Endothelial cell of umbilical vein (primary cell): ENCODE measurements around the gene TRMT44. TPM values are rescaled to one million over a fixed set of nuclear protein-coding genes. Genes with fewer than 3 reads are reported as not detected.

ENCODE experiments used
- BruUV-seq: library from RNA; stranded (reverse); fragments of 400-500 nt; replicated peaks from 2 replicates; lab custom pipeline; 2021; lab: Mats Ljungman, UMichigan
- CTCF ChIA-PET: fragments of 300-600, 350-600 bp; sonication (Branson Sonifier 250); formaldehyde crosslinking; loops from one replicate; lab custom pipeline; 2021; ENCODE audit warnings: antibody characterized with exemption, inconsistent platforms; lab: Charles Lee
- POLR2A ChIA-PET: fragments of 300-600, 350-600 bp; sonication (Branson Sonifier 250); formaldehyde crosslinking; loops from one replicate; lab custom pipeline; 2021; ENCODE audit warnings: antibody characterized with exemption, inconsistent platforms; lab: Charles Lee
- DNase-seq: peaks from one replicate; pipeline ENCODE4 v3.0.0-alpha.2; 2011; ENCODE audit warnings: low read depth, low spot score
- FAIRE-seq: peaks from 2 replicates; lab custom pipeline; 2011; peaks lifted over from hg19 to GRCh38; lab: Jason Lieb, UNC
- H2AFZ ChIP-seq: 2 replicates; pipeline ENCODE4 v1.6.0; 2012; ENCODE audit warnings: low read depth, low read length, control low read depth, inconsistent platforms
- H3K27ac ChIP-seq: 2 replicates; pipeline ENCODE4 v1.5.1; 2011; ENCODE audit warnings: low read depth, mild to moderate bottlenecking, control low read depth, low read length, moderate library complexity; ENCODE audit not compliant: insufficient read depth
- H3K27me3 ChIP-seq, 2 experiments: 2 replicates each; pipeline versions ENCODE4 v1.6.0 to v1.6.1; 2011; ENCODE audit warnings: low read length in 2 of 2, mixed read lengths in 1 of 2; ENCODE audit not compliant: control insufficient read depth in 2 of 2, insufficient read depth in 2 of 2
- H3K36me3 ChIP-seq, 2 experiments: 2 replicates in 1 of 2; 3 replicates in 1 of 2; pipeline ENCODE4 v1.5.1; 2011; ENCODE audit warnings: low read length in 2 of 2, mild to moderate bottlenecking in 1 of 2, moderate library complexity in 1 of 2; ENCODE audit not compliant: control insufficient read depth in 2 of 2, insufficient read depth in 2 of 2; ENCODE audit errors: extremely low read depth in 1 of 2
- H3K4me1 ChIP-seq: 3 replicates; pipeline ENCODE4 v1.5.1; 2011; ENCODE audit warnings: mild to moderate bottlenecking, low read length; ENCODE audit not compliant: control insufficient read depth, insufficient read depth; ENCODE audit errors: extremely low read depth
- H3K4me2 ChIP-seq: 2 replicates; pipeline ENCODE4 v1.6.1; 2011; ENCODE audit warnings: low read length, control low read depth, mixed read lengths; ENCODE audit not compliant: insufficient read depth
- H3K4me3 ChIP-seq, 3 experiments: fragments of 200-600 bp in 1 of 3; sonication (generic), shearing (Covaris generic) in 1 of 3; replicated peaks in 1 of 3; 2 replicates each; pipeline ENCODE4 v1.5.1; 2011 to 2016; ENCODE audit warnings: control low read depth in 3 of 3, low read length in 3 of 3, mild to moderate bottlenecking in 2 of 3, inconsistent platforms in 1 of 3, low read depth in 1 of 3, moderate library complexity in 1 of 3; ENCODE audit not compliant: insufficient read depth in 1 of 3
- H3K79me2 ChIP-seq: 2 replicates; pipeline ENCODE4 v1.6.0; 2012; ENCODE audit warnings: low read length, inconsistent platforms; ENCODE audit not compliant: control insufficient read depth, insufficient read depth
- H3K9ac ChIP-seq: replicated peaks from 2 replicates; pipeline ENCODE3; 2011; ENCODE audit warnings: low read length, control low read depth; ENCODE audit not compliant: insufficient read depth; ENCODE audit errors: extremely low read depth
- H3K9me1 ChIP-seq: replicated peaks from 3 replicates; pipeline ENCODE4 v1.6.0; 2011; ENCODE audit warnings: mild to moderate bottlenecking, low read length; ENCODE audit not compliant: control insufficient read depth, insufficient read depth; ENCODE audit errors: extremely low read depth
- H3K9me3 ChIP-seq: replicated peaks from 2 replicates; pipeline ENCODE4 v1.5.1; 2012; ENCODE audit warnings: low read length, inconsistent platforms; ENCODE audit not compliant: control insufficient read depth, insufficient read depth
- H4K20me1 ChIP-seq: replicated peaks from 2 replicates; pipeline ENCODE3; 2011; ENCODE audit warnings: mild to moderate bottlenecking, low read length; ENCODE audit not compliant: control insufficient read depth, insufficient read depth; ENCODE audit errors: extremely low read depth
- CTCF ChIP-seq, 2 donors: IDR thresholded peaks; 1 replicate in 1 of 2; 2 replicates in 1 of 2; pipeline ENCODE4 v1.5.1; 2011; ENCODE audit warnings: low read length in 2 of 2, mild to moderate bottlenecking in 2 of 2, moderate library complexity in 2 of 2, control low read depth in 1 of 2, inconsistent platforms in 1 of 2, low read depth in 1 of 2; ENCODE audit not compliant: insufficient read depth in 1 of 2; ENCODE audit errors: extremely low read depth in 1 of 2
- EZH2 ChIP-seq: IDR thresholded peaks from 2 replicates; pipeline ENCODE4 v1.6.1; 2012; ENCODE audit warnings: borderline replicate concordance, low read depth, mild to moderate bottlenecking, moderate library complexity, low read length, inconsistent platforms; ENCODE audit not compliant: severe bottlenecking
- FOS ChIP-seq: IDR thresholded peaks from 2 replicates; pipeline ENCODE4 v1.6.1; 2011; ENCODE audit warnings: mild to moderate bottlenecking, low read length, moderate library complexity, borderline replicate concordance; ENCODE audit not compliant: insufficient read depth
- GATA2 ChIP-seq: IDR thresholded peaks from 2 replicates; pipeline ENCODE4 v1.7.0; 2011; ENCODE audit warnings: low read depth, mild to moderate bottlenecking, moderate library complexity, mixed read lengths, low read length; ENCODE audit not compliant: insufficient read length, insufficient read depth
- JUN ChIP-seq: IDR thresholded peaks from 2 replicates; pipeline ENCODE4 v1.6.1; 2011; ENCODE audit warnings: borderline replicate concordance, low read depth; ENCODE audit not compliant: insufficient read length, insufficient read depth
- MAX ChIP-seq: IDR thresholded peaks from 2 replicates; pipeline ENCODE4 v1.6.1; 2011; ENCODE audit not compliant: insufficient read depth, insufficient read length
- MYC ChIP-seq: IDR thresholded peaks from one replicate; pipeline ENCODE4 v1.6.1; 2011; ENCODE audit warnings: mild to moderate bottlenecking, low read depth, low read length
- POLR2A ChIP-seq: IDR thresholded peaks from 2 replicates; pipeline ENCODE4 v1.6.1; 2012; ENCODE audit warnings: low read depth, mild to moderate bottlenecking, control low read depth, low read length
- POLR2AphosphoS5 ChIP-seq: IDR thresholded peaks from 2 replicates; pipeline ENCODE4 v1.6.1; 2012; ENCODE audit warnings: low read depth, mild to moderate bottlenecking, control low read depth, low read length, moderate library complexity; ENCODE audit not compliant: insufficient read depth
- dilution Hi-C: fragments of 300-500 bp; cut with MboI; formaldehyde crosslinking; loops from one replicate; pipeline ENCODE4 v1.15.0; 2019; ENCODE audit warnings: low sequenced_read_pairs; ENCODE audit not compliant: extremely low pct_ligation_motif_present
- intact Hi-C: fragments of 100-400 bp; cut with micrococcal nuclease; formaldehyde crosslinking; loops from one replicate; pipeline ENCODE4 v1.10.0; 2022
- polyA plus RNA-seq, 4 experiments: library from polyadenylated mRNA; depleted of rRNA in 3 of 4; stranded (reverse) in 3 of 4; unstranded in 1 of 4; fragments of >200 nt; gene quantifications; 2 replicates each; pipeline versions ENCODE4 v1.2.1 to v1.2.3, GENCODE V29; 2011 to 2012; ENCODE audit warnings: missing spikeins in 1 of 4
- total RNA-seq: library from RNA; stranded (reverse); gene quantifications from 2 replicates; pipeline ENCODE4 v1.2.3, GENCODE V29; 2021

Gene TRMT44
- total and polyA plus RNA-seq, 2 donors (not counting 3 experiments of a cell fraction or from before 2014, with no cell fraction given), result 10.4 to 17.3 TPM

GRCh38 chr4:8469550-8469949 is 29.0 kb downstream of the TRMT44 start:
- Histone ChIP-seq H3K36me3 (peaks cover 6 to 24% of the 10 kb centered on the region in 2 experiments), H3K27ac (no peak overlapping the region), H3K27me3 (no peaks in the 10 kb centered on the region), H3K4me3 (no peak overlapping the region), H3K4me2 (no peak overlapping the region), H4K20me1 (no peaks in the 10 kb centered on the region), H3K4me1 (no peaks in the 10 kb centered on the region), H3K9me3 (no peaks in the 10 kb centered on the region), H3K79me2 (no peaks in the 10 kb centered on the region), H3K9me1 (no peaks in the 10 kb centered on the region), H2AFZ (no peak overlapping the region), H3K9ac (no peak overlapping the region)
- no peak for FAIRE-seq
- ChIA-PET POLR2A (no interaction called here), CTCF (interaction anchor here (0.6 to 2.9 kb wide), 6 partner anchors 8 to 136 kb away, joined by 3 to 28 read pairs (median 10); no protein-coding TSS in a partner anchor)
- BruUV-seq, result no TSS peak
- DNase-seq, result no peak
- dilution Hi-C loops, result no loop called here
- intact Hi-C loops, result no loop called here
- TF ChIP-seq MAX, result no peak

GRCh38 chr4:8470451-8471024 is 30.0 kb downstream of the TRMT44 start:
- POLR2A ChIA-PET, result no interaction called here

More at GRCh38 chr4:8470451-8471024, 30.0 kb downstream of the TRMT44 start:
- H4K20me1 ChIP-seq, result no peaks in the 10 kb centered on the region
- H3K36me3 ChIP-seq, result peaks cover 4 to 17% of the 10 kb centered on the region in 2 experiments
- CTCF ChIA-PET, result interaction anchor here (0.9 kb wide), 1 partner anchor 124 kb away, joined by 4 read pairs; no protein-coding TSS in a partner anchor
- H3K4me2 ChIP-seq, result no peak overlapping the region
- no peaks in the 10 kb centered on the region for H3K27me3 ChIP-seq
- H3K9me1 ChIP-seq, result no peaks in the 10 kb centered on the region
- no peak for DNase-seq
- H3K9ac ChIP-seq, result no peak overlapping the region
- BruUV-seq, result no TSS peak
- no peaks in the 10 kb centered on the region for H3K4me1 ChIP-seq
- TF ChIP-seq EZH2 (no peak), MAX (no peak), POLR2AphosphoS5 (no peak), MYC (no peak), JUN (no peak), FOS (no peak), POLR2A (no peak), CTCF (IDR thresholded peaks at IDR 0.05; ENCODE audit: extremely low read depth in 1 of 2, insufficient read depth in 1 of 2, low read depth in 1 of 2, low read length in 2 of 2) (no peak), GATA2 (no peak)
- no peaks in the 10 kb centered on the region for H3K9me3 ChIP-seq
- dilution Hi-C loops (no loop called here), intact Hi-C loops (no loop called here)
- no peaks in the 10 kb centered on the region for H3K79me2 ChIP-seq
- H3K4me3 ChIP-seq, result no peak overlapping the region
- FAIRE-seq, result no peak
- H2AFZ ChIP-seq, result no peak overlapping the region
- H3K27ac ChIP-seq, result no peak overlapping the region
